GM12891 (cell line): ENCODE data around the gene EXOC7.

ENCODE experiments used
- POLR2A ChIP-seq: IDR thresholded peaks from 2 replicates; pipeline ENCODE4 v1.6.1; 2011; ENCODE audit warnings: low read depth, low read length, control low read depth
- POLR2AphosphoS5 ChIP-seq: IDR thresholded peaks from 2 replicates; pipeline ENCODE4 v1.6.1; 2011; ENCODE audit warnings: low read depth, low read length, control low read depth
- POU2F2 ChIP-seq: IDR thresholded peaks from 2 replicates; pipeline ENCODE4 v1.6.1; 2011; ENCODE audit warnings: low read depth, mild to moderate bottlenecking, control low read depth, low read length, moderate library complexity
- SPI1 ChIP-seq: IDR thresholded peaks from 2 replicates; pipeline ENCODE4 v1.6.1; 2011; ENCODE audit warnings: low read depth, low read length, control low read depth
- TAF1 ChIP-seq: IDR thresholded peaks from 2 replicates; pipeline ENCODE4 v1.6.1; 2011; ENCODE audit warnings: low read depth, low read length, control low read depth

DNA sequence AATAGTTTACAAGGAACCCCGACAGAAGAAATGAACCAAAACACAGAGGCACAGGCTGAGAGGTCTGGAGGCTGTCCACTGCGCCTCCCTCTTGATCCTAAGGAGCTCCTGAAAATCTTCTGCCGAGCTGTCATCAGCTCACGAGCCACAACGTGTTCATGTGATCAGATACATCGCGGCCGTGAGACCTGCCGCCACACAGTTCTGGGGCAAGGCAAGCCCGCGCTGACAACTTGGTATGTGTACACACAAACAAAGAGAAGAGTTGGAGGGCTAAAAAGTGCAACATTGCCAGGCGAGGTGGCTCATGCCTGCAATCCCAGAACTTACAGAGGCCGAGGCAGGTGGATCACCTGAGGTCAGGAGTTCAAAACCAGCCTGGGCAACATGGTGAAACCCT is 7.6 kb downstream of the EXOC7 start:
- TF ChIP-seq POLR2A = no peak
- no peak for TF ChIP-seq POLR2AphosphoS5
- TF ChIP-seq TAF1 = no peak
- TF ChIP-seq POU2F2 = no peak
- no peak for TF ChIP-seq SPI1
